ENCODE results near the gene PTPN1. TPM values are rescaled to one million over a fixed set of nuclear protein-coding genes. Genes with fewer than 3 reads are reported as not detected.

The PTPN1 gene
- polyA plus RNA-seq, 1 of the 3 experiments (the other 2 are of a cell fraction), result 23.6 TPM

- Histone ChIP-seq H3K36me3 (replicated peaks in 1 of 2; ENCODE audit: control insufficient read depth in 1 of 2, insufficient read depth in 2 of 2, low read length in 1 of 2) (peaks cover 8 to 31% of the 10 kb centered on the region in 2 experiments), H3K9me3 (no peaks in the 10 kb centered on the region), H4K20me1 (ENCODE audit: insufficient read depth) (peaks cover 2% of the 10 kb centered on the region), H3K4me1 (ENCODE audit: control insufficient read depth in 1 of 2, insufficient read depth in 2 of 2, low read depth in 1 of 2, low read length in 1 of 2) (no peaks in the 10 kb centered on the region; a peak in 2 of 4 replicates), H3K9me2 (no peaks in the 10 kb centered on the region), H3K27me3 (ENCODE audit: insufficient read depth) (no peaks in the 10 kb centered on the region), H3K79me2 (ENCODE audit: insufficient read depth) (peaks cover 80% of the 10 kb centered on the region), H3K4me2 (no peak overlapping the region), H3K9ac (no peak overlapping the region), H2AFZ (ENCODE audit: low read depth) (no peak overlapping the region), H3K27ac (ENCODE audit: low read depth in 2 of 2, low read length in 1 of 2) (no peak overlapping the region), H3F3A (replicated peaks; ENCODE audit: insufficient read depth) (peaks cover 11% of the 10 kb centered on the region), H3K4me3 (ENCODE audit: low read depth in 2 of 2, low read length in 1 of 2) (no peak overlapping the region)
- WGBS (ENCODE audit: low lambda C conversion rate), result 90% methylated on average over 2 of the region's 2 CpGs
- no peak for DNase-seq
- CTCF ChIA-PET, result interaction anchor here (1.0 to 2.1 kb wide), 3 partner anchors 14 to 29 kb away, joined by 3 to 6 read pairs (median 4); no protein-coding TSS in a partner anchor
- TF ChIP-seq RXRA (IDR thresholded peaks at IDR 0.05; ENCODE audit: borderline replicate concordance, low read depth) (no peak), MXI1 (IDR thresholded peaks at IDR 0.05; ENCODE audit: low read depth, low read length) (no peak), EZH2phosphoT487 (IDR thresholded peaks at IDR 0.05; ENCODE audit: borderline replicate concordance, low read depth) (no peak), TCF12 (IDR thresholded peaks at IDR 0.05) (no peak), YY1 (IDR thresholded peaks at IDR 0.05; ENCODE audit: low read depth) (no peak), CTCF (IDR thresholded peaks at IDR 0.05) (no peak), RAD21 (IDR thresholded peaks at IDR 0.05; ENCODE audit: low read length) (no peak), GATA2 (CRISPR knock-in tag; IDR thresholded peaks at IDR 0.05) (no peak), GABPA (IDR thresholded peaks at IDR 0.05; ENCODE audit: low read depth) (no peak), FOSL2 (IDR thresholded peaks at IDR 0.05; ENCODE audit: borderline replicate concordance, low read depth) (no peak), RCOR1 (IDR thresholded peaks at IDR 0.05; ENCODE audit: low read length) (no peak), MEF2A (IDR thresholded peaks at IDR 0.05; ENCODE audit: borderline replicate concordance, low read depth) (no peak), FOXJ3 (CRISPR knock-in tag; IDR thresholded peaks at IDR 0.05) (no peak)
- TF ChIP-seq, protein P1, sequence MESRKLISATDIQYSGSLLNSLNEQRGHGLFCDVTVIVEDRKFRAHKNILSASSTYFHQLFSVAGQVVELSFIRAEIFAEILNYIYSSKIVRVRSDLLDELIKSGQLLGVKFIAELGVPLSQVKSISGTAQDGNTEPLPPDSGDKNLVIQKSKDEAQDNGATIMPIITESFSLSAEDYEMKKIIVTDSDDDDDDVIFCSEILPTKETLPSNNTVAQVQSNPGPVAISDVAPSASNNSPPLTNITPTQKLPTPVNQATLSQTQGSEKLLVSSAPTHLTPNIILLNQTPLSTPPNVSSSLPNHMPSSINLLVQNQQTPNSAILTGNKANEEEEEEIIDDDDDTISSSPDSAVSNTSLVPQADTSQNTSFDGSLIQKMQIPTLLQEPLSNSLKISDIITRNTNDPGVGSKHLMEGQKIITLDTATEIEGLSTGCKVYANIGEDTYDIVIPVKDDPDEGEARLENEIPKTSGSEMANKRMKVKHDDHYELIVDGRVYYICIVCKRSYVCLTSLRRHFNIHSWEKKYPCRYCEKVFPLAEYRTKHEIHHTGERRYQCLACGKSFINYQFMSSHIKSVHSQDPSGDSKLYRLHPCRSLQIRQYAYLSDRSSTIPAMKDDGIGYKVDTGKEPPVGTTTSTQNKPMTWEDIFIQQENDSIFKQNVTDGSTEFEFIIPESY (IDR thresholded peaks at IDR 0.05; ENCODE audit: borderline replicate concordance, low read depth), result no peak
- TF ChIP-seq, protein P2, sequence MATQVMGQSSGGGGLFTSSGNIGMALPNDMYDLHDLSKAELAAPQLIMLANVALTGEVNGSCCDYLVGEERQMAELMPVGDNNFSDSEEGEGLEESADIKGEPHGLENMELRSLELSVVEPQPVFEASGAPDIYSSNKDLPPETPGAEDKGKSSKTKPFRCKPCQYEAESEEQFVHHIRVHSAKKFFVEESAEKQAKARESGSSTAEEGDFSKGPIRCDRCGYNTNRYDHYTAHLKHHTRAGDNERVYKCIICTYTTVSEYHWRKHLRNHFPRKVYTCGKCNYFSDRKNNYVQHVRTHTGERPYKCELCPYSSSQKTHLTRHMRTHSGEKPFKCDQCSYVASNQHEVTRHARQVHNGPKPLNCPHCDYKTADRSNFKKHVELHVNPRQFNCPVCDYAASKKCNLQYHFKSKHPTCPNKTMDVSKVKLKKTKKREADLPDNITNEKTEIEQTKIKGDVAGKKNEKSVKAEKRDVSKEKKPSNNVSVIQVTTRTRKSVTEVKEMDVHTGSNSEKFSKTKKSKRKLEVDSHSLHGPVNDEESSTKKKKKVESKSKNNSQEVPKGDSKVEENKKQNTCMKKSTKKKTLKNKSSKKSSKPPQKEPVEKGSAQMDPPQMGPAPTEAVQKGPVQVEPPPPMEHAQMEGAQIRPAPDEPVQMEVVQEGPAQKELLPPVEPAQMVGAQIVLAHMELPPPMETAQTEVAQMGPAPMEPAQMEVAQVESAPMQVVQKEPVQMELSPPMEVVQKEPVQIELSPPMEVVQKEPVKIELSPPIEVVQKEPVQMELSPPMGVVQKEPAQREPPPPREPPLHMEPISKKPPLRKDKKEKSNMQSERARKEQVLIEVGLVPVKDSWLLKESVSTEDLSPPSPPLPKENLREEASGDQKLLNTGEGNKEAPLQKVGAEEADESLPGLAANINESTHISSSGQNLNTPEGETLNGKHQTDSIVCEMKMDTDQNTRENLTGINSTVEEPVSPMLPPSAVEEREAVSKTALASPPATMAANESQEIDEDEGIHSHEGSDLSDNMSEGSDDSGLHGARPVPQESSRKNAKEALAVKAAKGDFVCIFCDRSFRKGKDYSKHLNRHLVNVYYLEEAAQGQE (IDR thresholded peaks at IDR 0.05; ENCODE audit: low read depth, low read length), result no peak
- POLR2A ChIA-PET, result no interaction called here
These were observed 40.3 kb downstream of the PTPN1 start for GRCh38 chr20:50550531-50550930.
